HFF-Myc (cell line): ENCODE measurements around the gene CYS1.
"Not testable (repeated sequence)": the region's sequence is repeated elsewhere in the genome, so short reads cannot be mapped to it uniquely, and the experiment has no call there.

ENCODE experiments used
- DNase-seq: peaks from one replicate; pipeline ENCODE4 v3.0.0-alpha.2; 2011; ENCODE audit warnings: low read depth; ENCODE audit errors: extremely low read depth
- H3K4me3 ChIP-seq: replicated peaks from 2 replicates; pipeline ENCODE4 v1.5.1; 2011; ENCODE audit warnings: low read depth, mild to moderate bottlenecking, control low read depth, low read length
- CTCF ChIP-seq: IDR thresholded peaks from 2 replicates; pipeline ENCODE4 v1.5.1; 2012; ENCODE audit warnings: mild to moderate bottlenecking, low read depth, low read length, control low read depth; ENCODE audit errors: missing control alignments

The CYS1 gene

GRCh38 chr2:10031886-10032745 lies 48.1 kb downstream of the CYS1 start:
- no peak for DNase-seq
- H3K4me3 ChIP-seq: no peak overlapping the region
- no peak for TF ChIP-seq CTCF

- not testable (repeated sequence) for H3K4me3 ChIP-seq, DNase-seq
Observed at GRCh38 chr2:10030798-10031197, 49.4 kb downstream of the CYS1 start.

GRCh38 chr2:10030311-10030736 lies 49.9 kb downstream of the CYS1 start:
- DNase-seq: no peak
- TF ChIP-seq CTCF: no peak
- H3K4me3 ChIP-seq: no peak overlapping the region

- no peak overlapping the region for H3K4me3 ChIP-seq
- no peak for DNase-seq
- TF ChIP-seq CTCF: no peak
Observed at GRCh38 chr2:10029875-10030223, 50.4 kb downstream of the CYS1 start.

GRCh38 chr2:10028988-10029874 lies 51.0 kb downstream of the CYS1 start:
- DNase-seq: no peak
- no peak for TF ChIP-seq CTCF
- H3K4me3 ChIP-seq: no peak overlapping the region

DNA sequence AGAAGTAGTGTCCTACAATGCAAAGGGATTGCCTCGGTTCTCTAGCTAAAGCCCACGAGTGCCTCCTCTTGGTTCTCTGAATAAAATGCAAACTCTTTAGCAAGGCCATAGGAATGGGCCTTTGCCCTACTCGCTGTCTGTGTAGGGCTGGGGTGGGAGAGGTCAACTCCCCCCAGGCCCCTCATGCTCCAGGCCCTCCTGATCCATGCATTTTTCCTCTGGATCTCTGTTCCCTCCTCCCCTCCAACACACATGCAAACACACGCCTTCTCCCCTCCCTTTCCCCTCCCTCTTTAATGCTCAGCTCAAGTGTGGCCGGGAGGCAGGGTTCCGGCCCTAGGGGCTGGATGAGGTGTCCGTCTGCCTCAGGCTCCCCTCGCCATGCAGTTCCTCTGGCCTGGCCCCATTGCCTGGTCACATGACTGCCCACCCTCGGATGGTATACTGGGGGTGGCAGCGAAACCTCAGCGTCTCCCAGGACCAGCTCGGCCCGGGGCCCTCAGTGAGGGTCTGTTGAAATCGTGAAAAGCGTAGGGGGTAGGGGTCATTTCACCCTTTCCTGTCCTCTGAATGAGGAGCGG lies 51.7 kb downstream of the CYS1 start:
- no peak for TF ChIP-seq CTCF
- no peak overlapping the region for H3K4me3 ChIP-seq
- no peak for DNase-seq
